GM12872 (cell line): ENCODE data around the gene GSTM5.

Experiments
- CTCF ChIP-seq: IDR thresholded peaks from 3 replicates; pipeline ENCODE4 v1.5.1; 2011; ENCODE audit warnings: low read depth, mild to moderate bottlenecking, low read length, moderate library complexity; ENCODE audit not compliant: insufficient read depth

The GSTM5 gene

GRCh38 chr1:109721042-109721441 lies 9.0 kb downstream of the GSTM5 start:
- TF ChIP-seq CTCF = no peak

- TF ChIP-seq CTCF = no peak
These were observed 9.9 kb downstream of the GSTM5 start for GRCh38 chr1:109721971-109722370.

GRCh38 chr1:109722908-109723691 lies 11.0 kb downstream of the GSTM5 start:
- no peak for TF ChIP-seq CTCF

GRCh38 chr1:109724933-109725332 lies 12.9 kb downstream of the GSTM5 start:
- no peak for TF ChIP-seq CTCF

- no peak for TF ChIP-seq CTCF
These were observed 13.5 kb downstream of the GSTM5 start for GRCh38 chr1:109725510-109725909.

DNA sequence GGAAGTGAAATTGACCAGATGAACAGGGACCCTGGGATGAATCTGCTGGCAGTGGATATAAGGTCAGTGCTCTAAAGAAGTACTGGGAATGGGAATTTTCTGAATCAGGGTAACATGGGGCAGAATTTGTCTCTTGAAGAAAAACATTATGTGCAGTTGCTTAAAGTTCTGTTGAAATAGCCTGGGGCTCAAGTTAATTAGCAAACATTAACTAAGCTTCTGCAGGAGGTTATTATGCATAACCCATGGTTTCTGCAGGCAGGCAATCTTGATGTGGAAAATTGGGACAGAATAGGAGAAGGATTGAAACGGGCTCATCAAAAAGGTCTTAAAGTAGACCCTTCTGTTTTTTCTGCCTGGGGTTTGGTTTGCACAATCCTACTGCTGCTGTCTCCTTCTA lies 14.0 kb downstream of the GSTM5 start:
- no peak for TF ChIP-seq CTCF

- no peak for TF ChIP-seq CTCF
These were observed 14.8 kb downstream of the GSTM5 start for GRCh38 chr1:109726728-109727373.
